GM12865 (cell line): ENCODE measurements around the gene CLDN2.

Experiments used
- DNase-seq: peaks from one replicate; pipeline ENCODE4 v3.0.0; 2010; ENCODE audit warnings: low read depth
- H3K4me3 ChIP-seq: 2 replicates; pipeline ENCODE4 v1.5.1; 2011; ENCODE audit warnings: mild to moderate bottlenecking, low read depth, low read length, control low read depth
- CTCF ChIP-seq: IDR thresholded peaks from 2 replicates; pipeline ENCODE4 v1.5.1; 2011; ENCODE audit warnings: low read length, control low read depth, low read depth, inconsistent platforms; ENCODE audit not compliant: insufficient read depth; ENCODE audit errors: missing control alignments

CLDN2 gene

GRCh38 chrX:106972896-106973295 lies 52.7 kb downstream of the CLDN2 start:
- DNase-seq: no peak
- TF ChIP-seq CTCF: no peak

GRCh38 chrX:106973433-106974149 lies 53.4 kb downstream of the CLDN2 start:
- DNase-seq: no peak
- TF ChIP-seq CTCF: no peak
- H3K4me3 ChIP-seq: no peak overlapping the region

More at GRCh38 chrX:106972896-106973295, 52.7 kb downstream of the CLDN2 start:
- H3K4me3 ChIP-seq: no peak overlapping the region

GRCh38 chrX:106976416-106976815 lies 56.2 kb downstream of the CLDN2 start:
- no peak overlapping the region for H3K4me3 ChIP-seq
- DNase-seq: no peak
- TF ChIP-seq CTCF: no peak
